ENCODE measurements around the gene SAA4.
"Not testable (repeated sequence)": the region's sequence is repeated elsewhere in the genome, so short reads cannot be mapped to it uniquely, and the experiment has no call there.

SAA4 gene

GRCh38 chr11:18246379-18247190, 10.0 kb upstream of the SAA4 start:
- not testable (repeated sequence) for DNase-seq

GRCh38 chr11:18245396-18245795, 8.8 kb upstream of the SAA4 start:
- DNase-seq: no peak

- no peak for DNase-seq
These were observed 7.3 kb upstream of the SAA4 start for GRCh38 chr11:18243783-18244362.

- no peak for DNase-seq
These were observed 3.1 kb upstream of the SAA4 start for GRCh38 chr11:18239655-18240054.

- no peak for DNase-seq
These were observed 938 bp downstream of the SAA4 start for GRCh38 chr11:18235394-18236334.

- no peak for DNase-seq
These were observed 2.7 kb downstream of the SAA4 start for GRCh38 chr11:18233912-18234311.

GRCh38 chr11:18230859-18231258, 5.7 kb downstream of the SAA4 start:
- no peak for DNase-seq

GRCh38 chr11:18229501-18229900, 7.1 kb downstream of the SAA4 start:
- DNase-seq: no peak

- DNase-seq: no peak
These were observed 10.7 kb downstream of the SAA4 start for GRCh38 chr11:18225913-18226312.

GRCh38 chr11:18223591-18224387, 12.8 kb downstream of the SAA4 start:
- no peak for DNase-seq

GRCh38 chr11:18222814-18223421, 13.7 kb downstream of the SAA4 start:
- no peak for DNase-seq

- DNase-seq: no peak
These were observed 15.2 kb downstream of the SAA4 start for GRCh38 chr11:18221274-18221876.

GRCh38 chr11:18209058-18209457, 27.5 kb downstream of the SAA4 start:
- DNase-seq: no peak

- DNase-seq: no peak
These were observed 31.8 kb downstream of the SAA4 start for GRCh38 chr11:18204771-18205170.

- no peak for DNase-seq
These were observed 32.4 kb downstream of the SAA4 start for GRCh38 chr11:18204220-18204619.

- no peak for DNase-seq
These were observed 32.9 kb downstream of the SAA4 start for GRCh38 chr11:18203723-18204122.

GRCh38 chr11:18197738-18198137, 38.9 kb downstream of the SAA4 start:
- DNase-seq: not testable (repeated sequence)

GRCh38 chr11:18196532-18196931, 40.1 kb downstream of the SAA4 start:
- no peak for DNase-seq

GRCh38 chr11:18193010-18193409, 43.6 kb downstream of the SAA4 start:
- no peak for DNase-seq

- DNase-seq: no peak
These were observed 45.2 kb downstream of the SAA4 start for GRCh38 chr11:18191376-18191775.

- DNase-seq: not testable (repeated sequence)
These were observed 46.9 kb downstream of the SAA4 start for GRCh38 chr11:18189476-18190245.

All from SIG-M5 (cell line).